NB4 (cell line): Measurements from ENCODE around the gene KHK.

Experiments
- CTCF ChIP-seq: IDR thresholded peaks from one replicate; pipeline ENCODE4 v1.5.1; 2012; ENCODE audit warnings: low read depth, low read length
- MAX ChIP-seq: IDR thresholded peaks from 2 replicates; pipeline ENCODE4 v1.6.1; 2011; ENCODE audit warnings: low read depth, low read length
- POLR2A ChIP-seq: IDR thresholded peaks from 2 replicates; pipeline ENCODE4 v1.6.1; 2011; ENCODE audit warnings: mild to moderate bottlenecking; ENCODE audit not compliant: insufficient read length; ENCODE audit errors: extremely low read depth

- TF ChIP-seq CTCF = no peak
- TF ChIP-seq POLR2A = no peak
- TF ChIP-seq MAX = no peak
These were observed 10.8 kb downstream of the KHK start for GRCh38 chr2:27097341-27097740.
